Body of pancreas (tissue), 4 donors: ENCODE results near the gene LY6G5C. TPM values are rescaled to one million over a fixed set of nuclear protein-coding genes. Genes with fewer than 3 reads are reported as not detected.

ENCODE experiments used
- ATAC-seq: fragments of 150-250 bp; one replicate; pipeline ENCODE4 v1.9.1; 2016
- DNase-seq, 4 donors: peaks; one replicate each; pipeline ENCODE4 v3.0.0-alpha.2; 2019
- H3K27ac ChIP-seq, 4 donors: fragments of 200-600 bp; sonication (generic); 1 replicate in 3 of 4; 2 replicates in 1 of 4; pipeline versions ENCODE4 v1.5.1 to v1.6.1; 2016 to 2019; ENCODE audit warnings: mild to moderate bottlenecking in 1 of 4, mixed read lengths in 1 of 4, moderate library complexity in 1 of 4
- H3K27me3 ChIP-seq, 2 donors: fragments of 200-600 bp; sonication (generic); one replicate each; pipeline ENCODE4 v1.6.0; 2016; ENCODE audit warnings: mild to moderate bottlenecking in 1 of 2
- H3K36me3 ChIP-seq, 2 donors: fragments of 200-600 bp; sonication (generic); replicated peaks in 1 of 2; 2 replicates each; pipeline ENCODE4 v1.5.1; 2016; ENCODE audit warnings: low read depth in 2 of 2; ENCODE audit not compliant: insufficient read depth in 1 of 2
- H3K4me1 ChIP-seq: fragments of 200-600 bp; sonication (generic); one replicate; pipeline ENCODE4 v1.6.0; 2016
- H3K4me3 ChIP-seq, 2 donors: fragments of 200-600 bp; sonication (generic); 1 replicate in 1 of 2; 2 replicates in 1 of 2; pipeline ENCODE4 v1.5.1; 2016 to 2019
- H3K9me3 ChIP-seq, 3 donors: fragments of 200-600 bp; sonication (generic); 1 replicate in 2 of 3; 2 replicates in 1 of 3; pipeline ENCODE4 v1.5.1; 2016
- CTCF ChIP-seq, 7 experiments: fragments of 450-650 bp in 4 of 7; fragments of 200-600 bp in 3 of 7; sonication (generic) in 3 of 7; IDR thresholded peaks; one replicate each; pipeline ENCODE4 v1.5.1; 2016 to 2019; ENCODE audit warnings: antibody characterized with exemption in 7 of 7
- POLR2A ChIP-seq, 3 donors: fragments of 450-650 bp; IDR thresholded peaks; one replicate each; pipeline ENCODE4 v1.6.1; 2016; ENCODE audit warnings: antibody characterized with exemption in 3 of 3, mild to moderate bottlenecking in 2 of 3
- WGBS, 2 donors: methylation state at CpG; one replicate each; pipeline ENCODE4 v1.1.5; 2017; 5-methylcytosine and 5-hydroxymethylcytosine counted together
- intact Hi-C: fragments of 100-400 bp; cut with DNase I; formaldehyde crosslinking; loops from one replicate; pipeline ENCODE4 v1.15.1; 2023
- total RNA-seq, 2 donors: library from RNA; depleted of rRNA; stranded (reverse); fragments of >200 nt; gene quantifications; one replicate each; pipeline ENCODE4 v1.1.0, GENCODE V29; 2016

The LY6G5C gene
- total RNA-seq, 2 donors from 2014 or later, result 4.4 TPM; not detected in 1

- 0 to 1% methylated on average over 26 to 63 of the region's 63 CpGs for WGBS, 2 donors
- H3K27ac ChIP-seq, result peak within 1 kb of the TSS; percentile 82 to 96 (median 94)
- H3K4me3 ChIP-seq, result peak within 1 kb of the TSS; percentile 87 to 96
- peaks cover 53% of the 10 kb centered on the region for H3K4me1 ChIP-seq
- DNase-seq, result peak; percentile 97 to 99 (median 98)
- intact Hi-C loops, result no loop called here
- H3K9me3 ChIP-seq, result no peaks in the 10 kb centered on the region
- ATAC-seq, result peak; percentile 93
- H3K27me3 ChIP-seq, result no peaks in the 10 kb centered on the region
- peaks cover 6 to 22% of the 10 kb centered on the region in 2 donors for H3K36me3 ChIP-seq
- TF ChIP-seq POLR2A (IDR thresholded peaks at IDR 0.05) (peak; percentile 69 to 91 (median 88)), CTCF (IDR thresholded peaks at IDR 0.05) (peak in 1 of 7 experiments; percentile 23)
Observed at GRCh38 chr6:31665501-31666336, 15.1 kb downstream of the LY6G5C start, which contains the start of gene CSNK2B. Gene CSNK2B, plus strand, starts transcription at chr6:31666080. Its CDS starts 752 bp downstream, at chr6:31666832.

GRCh38 chr6:31664790-31665500 is 15.9 kb downstream of the LY6G5C start, which contains the start of gene GPANK1:
Gene GPANK1, minus strand, starts transcription at chr6:31664997. Its CDS starts 519 bp downstream, at chr6:31664478.
- intact Hi-C loops, result no loop called here
- Histone ChIP-seq H3K4me1 (peaks cover 53% of the 10 kb centered on the region), H3K9me3 (no peaks in the 10 kb centered on the region), H3K27ac (peak within 1 kb of the TSS; percentile 82 to 96 (median 94)), H3K36me3 (peaks cover 6 to 16% of the 10 kb centered on the region in 2 donors), H3K27me3 (no peaks in the 10 kb centered on the region), H3K4me3 (peak within 1 kb of the TSS; percentile 63 to 87)
- 0% methylated on average over 26 to 39 of the region's 39 CpGs for whole genome bisulfite sequencing, 2 donors
- ATAC-seq (peak; percentile 62), DNase-seq (peak; percentile 87 to 96 (median 94))
- TF ChIP-seq POLR2A (IDR thresholded peaks at IDR 0.05) (peak in 2 of 3 donors; percentile 56 to 57), CTCF (IDR thresholded peaks at IDR 0.05) (no peak)

- 14 to 22% methylated on average over 14 to 17 of the region's 17 CpGs for WGBS, 2 donors
- H3K9me3 ChIP-seq, result no peaks in the 10 kb centered on the region
- no peak for ATAC-seq
- intact Hi-C loops, result no loop called here
- TF ChIP-seq CTCF (IDR thresholded peaks at IDR 0.05) (no peak), POLR2A (IDR thresholded peaks at IDR 0.05) (no peak)
- peak in 2 of 4 donors; percentile 38 to 39 for DNase-seq
- peak overlapping the region; percentile 63 to 87 for H3K4me3 ChIP-seq
- peaks cover 60% of the 10 kb centered on the region for H3K4me1 ChIP-seq
- peaks cover 6 to 8% of the 10 kb centered on the region in 2 donors for H3K36me3 ChIP-seq
- no peaks in the 10 kb centered on the region for H3K27me3 ChIP-seq
- H3K27ac ChIP-seq, result peak overlapping the region; percentile 82 to 96 (median 94)
Observed at GRCh38 chr6:31663961-31664789, 16.7 kb downstream of the LY6G5C start.

GRCh38 chr6:31663126-31663960 is 17.5 kb downstream of the LY6G5C start:
- no peak for DNase-seq
- TF ChIP-seq CTCF (IDR thresholded peaks at IDR 0.05), result no peak
- no peak for TF ChIP-seq POLR2A (IDR thresholded peaks at IDR 0.05)
- 53 to 75% methylated on average over 7 to 9 of the region's 9 CpGs for WGBS, 2 donors
- Histone ChIP-seq H3K9me3 (no peaks in the 10 kb centered on the region), H3K27ac (peak overlapping the region in 3 of 4 donors; percentile 82 to 96 (median 94)), H3K4me1 (peaks cover 66% of the 10 kb centered on the region), H3K36me3 (peaks cover 3 to 4% of the 10 kb centered on the region in 2 donors), H3K4me3 (peak overlapping the region in 1 of 2 donors; percentile 87), H3K27me3 (no peaks in the 10 kb centered on the region)
- no peak for ATAC-seq
- intact Hi-C loops, result no loop called here
